ENCODE results near the gene NUCKS1. TPM values are rescaled to one million over a fixed set of nuclear protein-coding genes. Genes with fewer than 3 reads are reported as not detected.

The NUCKS1 gene
- total RNA-seq, 1 experiment from 2014 or later: 210 TPM

DNA sequence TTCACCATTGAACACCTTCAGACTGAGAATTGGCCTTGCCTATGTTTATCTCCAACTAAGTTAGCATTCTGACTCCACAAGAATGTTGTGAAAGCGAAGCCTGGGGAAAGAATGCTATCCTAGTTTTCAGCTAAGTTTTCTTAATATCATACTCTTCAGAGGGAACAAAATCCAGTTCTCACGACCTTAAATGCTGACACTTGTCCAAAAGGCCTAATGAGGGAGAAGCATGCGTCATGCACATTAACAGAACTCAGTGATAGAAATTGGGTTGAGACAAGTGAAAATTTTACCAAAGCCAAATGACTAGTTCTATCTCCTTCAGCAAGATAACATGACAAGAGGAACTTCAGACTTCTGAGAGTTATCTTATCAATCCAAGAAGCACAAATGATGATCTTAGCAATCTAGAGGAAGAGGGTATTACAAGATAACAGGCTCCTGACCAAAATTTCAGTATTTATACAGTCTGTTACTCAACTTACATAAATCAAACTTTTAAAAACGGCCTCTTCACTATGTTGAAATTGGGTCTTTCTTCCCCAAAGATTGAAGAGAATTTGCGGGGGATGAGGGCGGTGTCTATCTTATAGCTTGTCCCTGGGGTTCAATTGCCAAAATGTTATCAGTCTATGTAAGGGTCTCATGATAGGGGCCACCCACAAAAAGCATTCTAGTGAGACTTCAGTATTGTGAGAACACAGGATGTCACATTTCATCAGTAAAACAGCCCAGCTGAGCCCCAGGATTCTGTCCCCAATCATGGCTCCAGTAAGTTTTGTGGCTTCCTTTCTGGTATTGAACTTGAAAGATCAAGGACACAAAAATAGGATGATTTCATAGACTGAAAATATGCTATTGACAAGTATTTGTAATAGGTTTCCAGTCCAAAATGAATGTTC, 43.1 kb downstream of the NUCKS1 start:
- TF ChIP-seq POLR2AphosphoS5 (IDR thresholded peaks at IDR 0.05; ENCODE audit: low read depth, low read length) (no peak), SIN3A (IDR thresholded peaks at IDR 0.05; ENCODE audit: borderline replicate concordance, insufficient read depth, low read depth, low read length) (no peak), TCF7L2 (IDR thresholded peaks at IDR 0.05; ENCODE audit: low read depth, low read length) (no peak), CTCF (IDR thresholded peaks at IDR 0.05) (no peak)
- TF ChIP-seq, protein P1, sequence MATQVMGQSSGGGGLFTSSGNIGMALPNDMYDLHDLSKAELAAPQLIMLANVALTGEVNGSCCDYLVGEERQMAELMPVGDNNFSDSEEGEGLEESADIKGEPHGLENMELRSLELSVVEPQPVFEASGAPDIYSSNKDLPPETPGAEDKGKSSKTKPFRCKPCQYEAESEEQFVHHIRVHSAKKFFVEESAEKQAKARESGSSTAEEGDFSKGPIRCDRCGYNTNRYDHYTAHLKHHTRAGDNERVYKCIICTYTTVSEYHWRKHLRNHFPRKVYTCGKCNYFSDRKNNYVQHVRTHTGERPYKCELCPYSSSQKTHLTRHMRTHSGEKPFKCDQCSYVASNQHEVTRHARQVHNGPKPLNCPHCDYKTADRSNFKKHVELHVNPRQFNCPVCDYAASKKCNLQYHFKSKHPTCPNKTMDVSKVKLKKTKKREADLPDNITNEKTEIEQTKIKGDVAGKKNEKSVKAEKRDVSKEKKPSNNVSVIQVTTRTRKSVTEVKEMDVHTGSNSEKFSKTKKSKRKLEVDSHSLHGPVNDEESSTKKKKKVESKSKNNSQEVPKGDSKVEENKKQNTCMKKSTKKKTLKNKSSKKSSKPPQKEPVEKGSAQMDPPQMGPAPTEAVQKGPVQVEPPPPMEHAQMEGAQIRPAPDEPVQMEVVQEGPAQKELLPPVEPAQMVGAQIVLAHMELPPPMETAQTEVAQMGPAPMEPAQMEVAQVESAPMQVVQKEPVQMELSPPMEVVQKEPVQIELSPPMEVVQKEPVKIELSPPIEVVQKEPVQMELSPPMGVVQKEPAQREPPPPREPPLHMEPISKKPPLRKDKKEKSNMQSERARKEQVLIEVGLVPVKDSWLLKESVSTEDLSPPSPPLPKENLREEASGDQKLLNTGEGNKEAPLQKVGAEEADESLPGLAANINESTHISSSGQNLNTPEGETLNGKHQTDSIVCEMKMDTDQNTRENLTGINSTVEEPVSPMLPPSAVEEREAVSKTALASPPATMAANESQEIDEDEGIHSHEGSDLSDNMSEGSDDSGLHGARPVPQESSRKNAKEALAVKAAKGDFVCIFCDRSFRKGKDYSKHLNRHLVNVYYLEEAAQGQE (IDR thresholded peaks at IDR 0.05; ENCODE audit: insufficient read depth in 1 of 2, low read depth in 2 of 2, low read length in 1 of 2): no peak
- TSS peak; percentile 13 for BruUV-seq (replicated peaks)
- intact Hi-C loops (cut with micrococcal nuclease; ENCODE audit: unreplicated experiment): no loop called here
- no peaks in the 10 kb centered on the region for H3K27me3 ChIP-seq (ENCODE audit: control insufficient read depth, insufficient read depth, low read length)
- in situ Hi-C loops (cut with HindIII; ENCODE audit: low pct_unique_long_range_greater_than_20kb, low sequenced_read_pairs): no loop called here
- ChIA-PET POLR2A (no interaction called here), CTCF (no interaction called here)
- DNase-seq (ENCODE audit: low read depth, low spot score) (no peak), ATAC-seq (no peak)
- H3K27ac ChIP-seq (ENCODE audit: low read length): no peak overlapping the region
- no peaks in the 10 kb centered on the region for H3K9me3 ChIP-seq (ENCODE audit: control insufficient read depth, insufficient read depth, low read depth, low read length)
- H3K4me1 ChIP-seq (ENCODE audit: control insufficient read depth, insufficient read depth, low read length): no peaks in the 10 kb centered on the region
- peaks cover 10% of the 10 kb centered on the region for H3K36me3 ChIP-seq (ENCODE audit: control insufficient read depth, insufficient read depth, low read length)
- no peak overlapping the region for H3K4me3 ChIP-seq (ENCODE audit: low read depth in 2 of 2, low read length in 2 of 2)

GRCh38 chr1:205704903-205705302, 45.1 kb downstream of the NUCKS1 start:
- ATAC-seq (no peak), DNase-seq (ENCODE audit: low read depth, low spot score) (no peak)
- H3K27me3 ChIP-seq (ENCODE audit: control insufficient read depth, insufficient read depth, low read length): no peaks in the 10 kb centered on the region
- in situ Hi-C loops (cut with HindIII; ENCODE audit: low pct_unique_long_range_greater_than_20kb, low sequenced_read_pairs) (no loop called here), intact Hi-C loops (cut with micrococcal nuclease; ENCODE audit: unreplicated experiment) (no loop called here)
- H3K4me1 ChIP-seq (ENCODE audit: control insufficient read depth, insufficient read depth, low read length): no peaks in the 10 kb centered on the region
- H3K9me3 ChIP-seq (ENCODE audit: control insufficient read depth, insufficient read depth, low read depth, low read length): no peaks in the 10 kb centered on the region
- no TSS peak for BruUV-seq (replicated peaks)
- TF ChIP-seq, protein P1 (IDR thresholded peaks at IDR 0.05; ENCODE audit: insufficient read depth in 1 of 2, low read depth in 2 of 2, low read length in 1 of 2): no peak
- TF ChIP-seq CTCF (IDR thresholded peaks at IDR 0.05) (no peak), POLR2AphosphoS5 (IDR thresholded peaks at IDR 0.05; ENCODE audit: low read depth, low read length) (no peak), TCF7L2 (IDR thresholded peaks at IDR 0.05; ENCODE audit: low read depth, low read length) (no peak), SIN3A (IDR thresholded peaks at IDR 0.05; ENCODE audit: borderline replicate concordance, insufficient read depth, low read depth, low read length) (no peak)
- H3K36me3 ChIP-seq (ENCODE audit: control insufficient read depth, insufficient read depth, low read length): no peaks in the 10 kb centered on the region; the same call in 1 of the 2 replicates
- CTCF ChIA-PET: no interaction called here
- no peak overlapping the region for H3K27ac ChIP-seq (ENCODE audit: low read length)
- POLR2A ChIA-PET: no interaction called here
- H3K4me3 ChIP-seq (ENCODE audit: low read depth in 2 of 2, low read length in 2 of 2): no peak overlapping the region
